Activated T-cell treated with anti-CD3 and anti-CD28 coated beads, Interleukin-2, amount 50 U/mL, for 4 hours (primary cell): ENCODE results near the gene DDX49. TPM values are rescaled to one million over a fixed set of nuclear protein-coding genes. Genes with fewer than 3 reads are reported as not detected.
"Not testable (repeated sequence)": the region's sequence is repeated elsewhere in the genome, so short reads cannot be mapped to it uniquely, and the experiment has no call there.

ENCODE experiments used
- ATAC-seq, 2 donors: fragments of 200-7000 bp; cut with Tn5 transposase; one replicate each; pipeline ENCODE4 v1.10.0; 2021
- DNase-seq: peaks from one replicate; pipeline ENCODE4 v3.0.0-alpha.2; 2020
- H3K27me3 Mint-ChIP-seq: one replicate; pipeline ENCODE4 v1.8.0; 2021; ENCODE audit warnings: low read depth, mixed read lengths
- H3K36me3 Mint-ChIP-seq: one replicate; pipeline ENCODE4 v1.8.0; 2022; ENCODE audit warnings: mixed read lengths; ENCODE audit not compliant: insufficient read depth
- H3K4me1 Mint-ChIP-seq: one replicate; pipeline ENCODE4 v1.8.0; 2021; ENCODE audit warnings: low read depth, mixed read lengths
- H3K4me3 Mint-ChIP-seq: one replicate; pipeline ENCODE4 v1.8.0; 2021; ENCODE audit warnings: mild to moderate bottlenecking, moderate library complexity, mixed read lengths
- H3K9me3 Mint-ChIP-seq: one replicate; pipeline ENCODE4 v1.8.0; 2021; ENCODE audit warnings: mixed read lengths
- total RNA-seq, 3 donors: library from RNA; stranded (reverse); gene quantifications; one replicate each; pipeline ENCODE4 v1.2.1, GENCODE V29; 2021

The DDX49 gene
- total RNA-seq, 3 donors from 2014 or later, result 170 to 178 (median 176) TPM

DNA sequence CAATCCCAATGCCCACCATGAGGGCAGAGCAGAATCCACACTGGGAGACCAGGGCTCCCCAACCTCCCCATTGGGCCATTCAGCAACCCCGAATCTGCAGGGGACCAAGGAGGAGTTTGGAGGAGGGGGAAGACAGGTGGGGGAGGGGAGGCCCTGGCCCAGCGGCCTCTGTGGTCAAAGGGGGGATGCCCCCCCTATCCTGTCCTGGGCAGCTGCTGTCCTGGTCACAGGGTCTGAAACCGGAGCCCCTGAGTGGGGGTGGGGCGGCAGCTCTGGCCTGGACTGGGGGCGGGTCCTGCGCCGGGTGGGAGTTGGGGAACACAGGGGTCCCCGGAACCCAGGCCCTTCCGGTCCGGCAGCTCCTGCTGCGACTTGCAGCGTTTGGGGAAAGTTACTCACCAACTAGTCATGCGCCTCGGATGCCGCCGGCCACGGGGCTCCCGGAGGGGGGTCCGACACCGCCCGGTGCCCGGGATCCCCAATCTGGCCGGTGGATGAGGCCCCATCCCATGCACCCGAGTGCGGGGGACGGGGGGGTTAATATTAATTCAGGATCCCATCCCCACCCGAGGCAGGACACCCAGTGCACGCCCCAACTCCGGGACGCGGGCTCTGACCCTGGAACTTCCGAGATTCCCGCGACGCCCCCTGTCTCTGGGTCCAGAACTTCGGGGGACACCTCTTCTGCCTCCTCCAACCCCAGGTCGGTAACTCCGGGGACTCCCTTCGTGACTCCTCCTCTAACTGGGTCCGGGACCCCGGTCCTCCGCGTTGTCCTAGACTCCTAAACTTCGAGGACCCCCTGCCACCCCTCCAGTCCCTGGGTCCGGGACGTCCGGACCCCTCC is 20.6 kb downstream of the DDX49 start:
- Mint-ChIP-seq H3K36me3 (no peaks in the 10 kb centered on the region), H3K4me1 (peaks cover 12% of the 10 kb centered on the region), H3K27me3 (peaks cover 40% of the 10 kb centered on the region), H3K9me3 (no peaks in the 10 kb centered on the region), H3K4me3 (peak overlapping the region; percentile 67)
- ATAC-seq (peak; percentile 16 to 32), DNase-seq (no peak)

- H3K4me1 Mint-ChIP-seq, result peaks cover 12% of the 10 kb centered on the region
- ATAC-seq (peak; percentile 89 to 90), DNase-seq (peak; percentile 78)
- H3K36me3 Mint-ChIP-seq, result no peaks in the 10 kb centered on the region
- H3K9me3 Mint-ChIP-seq, result no peaks in the 10 kb centered on the region
- peak within 1 kb of the TSS; percentile 67 for H3K4me3 Mint-ChIP-seq
- peaks cover 40% of the 10 kb centered on the region for H3K27me3 Mint-ChIP-seq
Measured at GRCh38 chr19:18940769-18941627, 21.5 kb downstream of the DDX49 start, which contains the start of gene HOMER3. HOMER3 (minus strand) TSS chr19:18941217; CDS start chr19:18938982, 2,235 bp downstream.

DNA sequence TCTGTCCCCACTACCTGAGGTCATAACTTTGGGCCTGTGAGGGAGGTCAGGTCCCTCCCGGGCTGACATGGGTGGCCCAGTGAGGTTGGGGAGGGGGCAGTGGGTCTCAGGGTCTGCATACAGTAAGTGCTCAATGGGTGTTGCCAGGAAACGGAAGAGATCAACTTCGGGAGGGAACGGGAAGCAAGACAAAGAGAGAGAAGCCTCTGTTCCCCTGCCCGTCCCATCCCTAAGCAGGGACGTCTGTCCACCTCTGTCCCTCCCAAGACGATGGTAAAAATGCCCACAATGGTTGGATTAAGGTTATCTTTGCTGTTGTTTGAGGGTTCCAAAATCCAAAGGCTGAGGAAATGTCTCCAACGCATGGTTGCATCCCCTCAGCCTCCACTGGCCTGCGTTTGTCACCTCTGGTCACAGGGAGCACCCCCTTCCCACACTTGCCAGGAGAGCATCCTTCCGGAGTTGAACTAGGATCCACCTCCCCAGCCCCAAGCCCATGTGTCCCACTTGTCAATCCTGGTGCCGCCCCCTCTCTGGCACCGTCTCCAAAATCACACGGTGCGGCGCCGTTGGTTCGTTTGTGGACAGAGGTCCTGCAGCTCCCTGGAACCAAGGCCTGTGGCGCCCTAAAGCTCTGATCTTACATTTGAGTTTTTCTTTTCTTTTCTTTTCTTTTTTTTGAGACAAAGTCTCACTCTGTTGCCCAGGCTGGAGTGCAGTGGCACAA is 22.3 kb downstream of the DDX49 start:
- H3K9me3 Mint-ChIP-seq, result no peaks in the 10 kb centered on the region
- H3K36me3 Mint-ChIP-seq, result no peaks in the 10 kb centered on the region
- no peak for ATAC-seq
- no peak for DNase-seq
- H3K4me1 Mint-ChIP-seq, result peaks cover 14% of the 10 kb centered on the region
- peaks cover 44% of the 10 kb centered on the region for H3K27me3 Mint-ChIP-seq
- peak overlapping the region; percentile 21 for H3K4me3 Mint-ChIP-seq

GRCh38 chr19:18942692-18943091 is 23.2 kb downstream of the DDX49 start:
- no peak overlapping the region for H3K4me3 Mint-ChIP-seq
- no peak for ATAC-seq
- no peaks in the 10 kb centered on the region for H3K9me3 Mint-ChIP-seq
- H3K36me3 Mint-ChIP-seq, result no peaks in the 10 kb centered on the region
- H3K4me1 Mint-ChIP-seq, result peaks cover 17% of the 10 kb centered on the region
- peaks cover 43% of the 10 kb centered on the region for H3K27me3 Mint-ChIP-seq
- no peak for DNase-seq

GRCh38 chr19:18943465-18943864 is 23.9 kb downstream of the DDX49 start:
- Mint-ChIP-seq H3K4me1 (peaks cover 17% of the 10 kb centered on the region), H3K27me3 (peaks cover 35% of the 10 kb centered on the region), H3K36me3 (no peaks in the 10 kb centered on the region), H3K9me3 (no peaks in the 10 kb centered on the region), H3K4me3 (no peak overlapping the region)
- no peak for DNase-seq
- no peak for ATAC-seq

DNA sequence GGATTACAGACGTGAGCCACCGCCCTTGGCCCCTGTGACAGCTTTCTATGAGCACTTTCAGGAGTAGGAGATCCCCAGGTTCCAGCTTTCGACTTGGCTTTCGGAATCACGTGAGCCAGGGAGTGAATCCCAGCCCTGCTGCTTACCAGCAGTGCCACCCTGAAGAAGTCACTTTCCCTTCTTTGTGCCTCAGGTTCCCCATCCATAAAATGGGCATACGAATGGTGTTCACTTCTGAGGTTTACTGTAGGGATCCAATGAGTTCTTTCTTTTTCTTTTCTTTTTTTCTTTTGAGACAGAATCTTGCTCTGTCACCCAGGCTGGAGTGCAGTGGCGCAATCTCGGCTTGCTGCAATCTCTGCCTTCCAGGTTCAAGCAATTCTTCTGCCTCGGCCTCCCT is 25.8 kb downstream of the DDX49 start:
- no peak overlapping the region for H3K4me3 Mint-ChIP-seq
- H3K36me3 Mint-ChIP-seq, result no peaks in the 10 kb centered on the region
- DNase-seq (no peak), ATAC-seq (no peak)
- peaks cover 25% of the 10 kb centered on the region for H3K27me3 Mint-ChIP-seq
- no peaks in the 10 kb centered on the region for H3K9me3 Mint-ChIP-seq
- peaks cover 10% of the 10 kb centered on the region for H3K4me1 Mint-ChIP-seq

- ATAC-seq (no peak), DNase-seq (no peak)
- H3K4me3 Mint-ChIP-seq, result no peak overlapping the region
- H3K4me1 Mint-ChIP-seq, result peaks cover 7% of the 10 kb centered on the region
- H3K36me3 Mint-ChIP-seq, result no peaks in the 10 kb centered on the region
- peaks cover 22% of the 10 kb centered on the region for H3K27me3 Mint-ChIP-seq
- no peaks in the 10 kb centered on the region for H3K9me3 Mint-ChIP-seq
Measured at GRCh38 chr19:18946335-18946734, 26.8 kb downstream of the DDX49 start.

DNA sequence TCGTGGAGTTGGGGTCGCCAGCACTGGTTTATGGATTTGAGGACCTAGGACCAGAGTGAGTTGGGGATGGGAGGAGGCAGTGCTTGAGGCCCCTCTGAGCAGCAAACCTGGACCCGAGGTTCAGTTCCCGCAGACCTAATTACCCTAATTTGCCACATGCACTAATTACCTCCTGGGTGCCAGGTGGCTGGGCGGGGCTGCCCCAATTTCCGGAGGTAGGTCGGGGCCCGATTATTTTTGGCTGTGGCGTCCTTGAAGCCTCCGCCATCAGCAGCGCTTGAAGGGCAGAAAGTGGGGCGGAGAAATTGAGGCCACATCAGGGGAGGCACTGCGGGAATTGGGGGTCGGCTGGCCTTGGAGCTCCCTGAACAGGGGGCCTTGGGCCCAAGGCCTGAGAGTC is 27.4 kb downstream of the DDX49 start:
- ATAC-seq, result no peak
- Mint-ChIP-seq H3K9me3 (no peaks in the 10 kb centered on the region), H3K4me3 (no peak overlapping the region), H3K36me3 (no peaks in the 10 kb centered on the region), H3K27me3 (peaks cover 16% of the 10 kb centered on the region), H3K4me1 (peaks cover 5% of the 10 kb centered on the region)
- no peak for DNase-seq

GRCh38 chr19:18948075-18948975 is 28.8 kb downstream of the DDX49 start:
- DNase-seq (no peak), ATAC-seq (no peak)
- peaks cover 5% of the 10 kb centered on the region for H3K4me1 Mint-ChIP-seq
- H3K36me3 Mint-ChIP-seq, result no peaks in the 10 kb centered on the region
- no peaks in the 10 kb centered on the region for H3K9me3 Mint-ChIP-seq
- H3K4me3 Mint-ChIP-seq, result no peak overlapping the region
- H3K27me3 Mint-ChIP-seq, result peaks cover 5% of the 10 kb centered on the region

DNA sequence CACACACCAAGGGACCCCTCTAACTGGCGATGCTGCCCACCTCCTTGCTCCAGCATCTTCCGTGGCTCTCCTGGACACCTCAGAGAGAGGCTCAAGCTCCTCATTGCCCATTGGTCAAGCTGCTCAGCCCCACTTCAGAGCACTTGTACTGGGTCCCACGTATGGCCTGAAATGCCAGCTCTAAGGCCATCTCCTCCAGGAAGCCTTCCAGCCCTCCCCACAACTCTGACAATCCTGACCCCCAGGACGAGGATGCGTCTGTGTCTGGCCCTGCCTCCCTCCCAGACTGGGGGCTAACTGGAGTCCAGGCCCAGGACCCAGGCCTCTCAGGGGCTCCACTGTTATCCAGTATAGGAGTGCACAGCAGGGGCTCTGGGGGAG is 29.5 kb downstream of the DDX49 start:
- Mint-ChIP-seq H3K4me1 (peaks cover 5% of the 10 kb centered on the region), H3K36me3 (no peaks in the 10 kb centered on the region), H3K4me3 (no peak overlapping the region), H3K27me3 (peaks cover 5% of the 10 kb centered on the region), H3K9me3 (no peaks in the 10 kb centered on the region)
- DNase-seq (no peak), ATAC-seq (no peak)

GRCh38 chr19:18949858-18950257 is 30.3 kb downstream of the DDX49 start:
- no peaks in the 10 kb centered on the region for H3K36me3 Mint-ChIP-seq
- no peak for DNase-seq
- H3K9me3 Mint-ChIP-seq, result peaks cover 1% of the 10 kb centered on the region
- no peak for ATAC-seq
- H3K27me3 Mint-ChIP-seq, result peaks cover 5% of the 10 kb centered on the region
- peaks cover 5% of the 10 kb centered on the region for H3K4me1 Mint-ChIP-seq
- no peak overlapping the region for H3K4me3 Mint-ChIP-seq

DNA sequence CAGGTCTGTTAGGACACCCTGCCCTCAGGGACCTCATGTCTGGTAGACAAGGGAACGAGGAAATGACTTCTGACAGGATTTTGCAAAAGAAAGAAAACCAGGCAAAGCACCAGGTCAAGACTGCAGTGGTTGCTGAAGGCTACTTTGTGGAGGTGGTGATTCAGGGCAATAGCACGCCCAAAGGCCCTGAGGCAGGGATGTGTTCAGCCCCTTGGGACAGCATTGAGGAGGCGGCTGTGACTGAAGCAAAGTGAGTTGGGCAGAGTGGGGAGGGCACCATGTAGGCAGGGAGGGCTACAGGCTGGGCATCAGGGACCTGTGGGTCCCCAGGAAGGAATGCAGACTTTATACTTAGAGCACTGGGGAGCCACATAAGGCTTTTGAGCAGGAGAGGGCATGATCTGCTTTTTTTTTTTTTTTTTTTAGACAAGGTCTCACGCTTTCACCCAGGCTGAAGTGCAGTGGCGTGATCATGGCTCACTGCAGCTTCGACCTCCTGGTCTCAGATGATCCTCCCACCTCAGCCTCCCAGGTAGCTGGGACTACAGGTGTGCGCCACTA is 32.3 kb downstream of the DDX49 start:
- Mint-ChIP-seq H3K36me3 (no peaks in the 10 kb centered on the region), H3K4me1 (peaks cover 3% of the 10 kb centered on the region), H3K9me3 (peaks cover 4% of the 10 kb centered on the region), H3K4me3 (no peak overlapping the region), H3K27me3 (peaks cover 2% of the 10 kb centered on the region)
- no peak for DNase-seq
- no peak for ATAC-seq

GRCh38 chr19:18952364-18953003 is 33.0 kb downstream of the DDX49 start:
- ATAC-seq, H3K9me3 Mint-ChIP-seq, DNase-seq, H3K36me3 Mint-ChIP-seq, H3K27me3 Mint-ChIP-seq, H3K4me1 Mint-ChIP-seq, H3K4me3 Mint-ChIP-seq: not testable (repeated sequence)
